Colon (tissue), 2 donors: ENCODE measurements around the gene ELFN1.

ENCODE experiments used
- FAIRE-seq: peaks from 2 replicates; lab custom pipeline; 2012; peaks lifted over from hg19 to GRCh38; lab: Jason Lieb, UNC
- donor health status: control.
- donor health status: control.

Gene ELFN1

GRCh38 chr7:1675673-1676549 lies 5.8 kb downstream of the ELFN1 start:
- no peak for FAIRE-seq

- FAIRE-seq, result no peak
These were observed 6.5 kb downstream of the ELFN1 start for GRCh38 chr7:1676550-1677078.

GRCh38 chr7:1677206-1678080 lies 7.4 kb downstream of the ELFN1 start:
- FAIRE-seq, result no peak

GRCh38 chr7:1678081-1678543 lies 8.0 kb downstream of the ELFN1 start:
- FAIRE-seq, result no peak

GRCh38 chr7:1678571-1679325 lies 8.7 kb downstream of the ELFN1 start:
- FAIRE-seq, result no peak

- FAIRE-seq, result no peak
These were observed 9.4 kb downstream of the ELFN1 start for GRCh38 chr7:1679326-1679965.

GRCh38 chr7:1679966-1680730 lies 10.1 kb downstream of the ELFN1 start:
- FAIRE-seq, result no peak

- FAIRE-seq, result no peak
These were observed 11.5 kb downstream of the ELFN1 start for GRCh38 chr7:1681581-1681980.

- no peak for FAIRE-seq
These were observed 15.0 kb downstream of the ELFN1 start for GRCh38 chr7:1685000-1685624.

- FAIRE-seq, result no peak
These were observed 18.5 kb downstream of the ELFN1 start for GRCh38 chr7:1688542-1688941.

GRCh38 chr7:1689311-1689710 lies 19.2 kb downstream of the ELFN1 start:
- no peak for FAIRE-seq

- FAIRE-seq, result no peak
These were observed 20.4 kb downstream of the ELFN1 start for GRCh38 chr7:1690359-1690958.

GRCh38 chr7:1691096-1691495 lies 21.0 kb downstream of the ELFN1 start:
- FAIRE-seq, result no peak

GRCh38 chr7:1691601-1692514 lies 21.8 kb downstream of the ELFN1 start:
- FAIRE-seq, result no peak

- no peak for FAIRE-seq
These were observed 22.7 kb downstream of the ELFN1 start for GRCh38 chr7:1692515-1693418.

GRCh38 chr7:1693419-1693990 lies 23.4 kb downstream of the ELFN1 start:
- no peak for FAIRE-seq

- FAIRE-seq, result no peak
These were observed 24.0 kb downstream of the ELFN1 start for GRCh38 chr7:1693991-1694524.
